ENCODE data around the gene MOGAT1.

MOGAT1 gene, protein sequence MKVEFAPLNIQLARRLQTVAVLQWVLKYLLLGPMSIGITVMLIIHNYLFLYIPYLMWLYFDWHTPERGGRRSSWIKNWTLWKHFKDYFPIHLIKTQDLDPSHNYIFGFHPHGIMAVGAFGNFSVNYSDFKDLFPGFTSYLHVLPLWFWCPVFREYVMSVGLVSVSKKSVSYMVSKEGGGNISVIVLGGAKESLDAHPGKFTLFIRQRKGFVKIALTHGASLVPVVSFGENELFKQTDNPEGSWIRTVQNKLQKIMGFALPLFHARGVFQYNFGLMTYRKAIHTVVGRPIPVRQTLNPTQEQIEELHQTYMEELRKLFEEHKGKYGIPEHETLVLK

GRCh38 chr2:222671259-222672067, at the start of gene MOGAT1:
MOGAT1 (plus strand) TSS chr2:222671658; CDS start chr2:222671786, 128 bp downstream.
- Mint-ChIP-seq H3K4me1 (ENCODE audit: low read depth) (peaks cover 5% of the 10 kb centered on the region), H3K9me3 (no peaks in the 10 kb centered on the region), H3K4me3 (peak within 1 kb of the TSS; percentile 67), H3K27me3 (ENCODE audit: low read depth) (peaks cover 71% of the 10 kb centered on the region), H3K36me3 (ENCODE audit: low read depth) (no peaks in the 10 kb centered on the region), H3K27ac (no peak within 1 kb of the TSS)
- no peak for DNase-seq (ENCODE audit: low spot score)

DNA sequence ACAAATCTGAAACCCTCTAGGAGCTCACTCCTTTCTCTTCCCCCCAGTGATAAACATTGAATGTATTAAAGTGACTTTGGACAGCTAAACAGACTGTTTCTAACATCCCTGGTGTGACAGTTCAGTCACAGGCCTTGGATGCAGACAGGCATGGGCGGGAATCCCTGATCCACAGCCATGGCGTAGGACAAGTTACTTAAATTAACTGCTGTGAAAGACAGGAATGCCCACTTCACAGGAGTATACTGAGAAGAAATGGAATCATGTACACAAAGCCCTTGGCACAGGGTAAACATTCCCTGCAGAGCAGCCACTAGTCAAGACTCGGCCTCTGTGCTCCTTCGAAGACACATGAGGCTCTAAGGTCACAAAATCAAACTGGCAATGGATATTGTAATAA, 49.6 kb upstream of the MOGAT1 start:
- H3K4me3 Mint-ChIP-seq = no peak overlapping the region
- H3K36me3 Mint-ChIP-seq (ENCODE audit: low read depth) = peaks cover 29% of the 10 kb centered on the region
- no peaks in the 10 kb centered on the region for H3K4me1 Mint-ChIP-seq (ENCODE audit: low read depth)
- no peak for DNase-seq (ENCODE audit: low spot score)
- no peaks in the 10 kb centered on the region for H3K9me3 Mint-ChIP-seq
- H3K27ac Mint-ChIP-seq = no peak overlapping the region
- no peaks in the 10 kb centered on the region for H3K27me3 Mint-ChIP-seq (ENCODE audit: low read depth)

GRCh38 chr2:222622910-222623309, 48.5 kb upstream of the MOGAT1 start:
- H3K4me3 Mint-ChIP-seq = no peak overlapping the region
- no peaks in the 10 kb centered on the region for H3K9me3 Mint-ChIP-seq
- no peak overlapping the region for H3K27ac Mint-ChIP-seq
- H3K36me3 Mint-ChIP-seq (ENCODE audit: low read depth) = peaks cover 37% of the 10 kb centered on the region
- no peaks in the 10 kb centered on the region for H3K27me3 Mint-ChIP-seq (ENCODE audit: low read depth)
- no peaks in the 10 kb centered on the region for H3K4me1 Mint-ChIP-seq (ENCODE audit: low read depth)
- no peak for DNase-seq (ENCODE audit: low spot score)

DNA sequence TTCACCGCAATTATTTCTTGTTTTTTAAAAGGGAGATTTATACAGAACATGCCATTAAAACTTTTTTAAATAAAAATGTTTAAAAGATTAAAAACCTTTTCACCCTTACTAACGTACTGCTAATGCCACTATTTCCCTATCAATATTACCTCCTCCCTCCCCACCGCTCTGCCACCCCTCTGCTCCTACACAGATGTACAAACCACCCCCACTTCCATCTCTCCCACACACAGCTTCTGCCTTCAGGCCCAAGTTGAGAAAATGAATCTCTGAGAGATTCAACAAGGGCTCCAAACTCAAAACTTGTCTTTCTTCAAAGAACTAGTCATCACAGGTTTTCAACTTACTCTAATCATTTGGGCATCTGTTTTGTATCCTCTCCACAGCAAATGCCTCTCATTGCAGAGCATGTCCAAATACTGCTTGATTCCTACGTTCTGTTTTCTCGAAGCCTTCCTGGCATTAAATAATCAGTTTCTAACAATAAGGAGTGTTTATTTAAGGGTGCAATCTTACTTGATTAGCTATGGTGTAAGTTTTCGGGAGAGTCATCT, 47.6 kb upstream of the MOGAT1 start:
- no peak for DNase-seq (ENCODE audit: low spot score)
- H3K27ac Mint-ChIP-seq = no peak overlapping the region
- H3K9me3 Mint-ChIP-seq = no peaks in the 10 kb centered on the region
- H3K27me3 Mint-ChIP-seq (ENCODE audit: low read depth) = no peaks in the 10 kb centered on the region
- no peaks in the 10 kb centered on the region for H3K4me1 Mint-ChIP-seq (ENCODE audit: low read depth)
- peaks cover 37% of the 10 kb centered on the region for H3K36me3 Mint-ChIP-seq (ENCODE audit: low read depth)
- H3K4me3 Mint-ChIP-seq = no peak overlapping the region

DNA sequence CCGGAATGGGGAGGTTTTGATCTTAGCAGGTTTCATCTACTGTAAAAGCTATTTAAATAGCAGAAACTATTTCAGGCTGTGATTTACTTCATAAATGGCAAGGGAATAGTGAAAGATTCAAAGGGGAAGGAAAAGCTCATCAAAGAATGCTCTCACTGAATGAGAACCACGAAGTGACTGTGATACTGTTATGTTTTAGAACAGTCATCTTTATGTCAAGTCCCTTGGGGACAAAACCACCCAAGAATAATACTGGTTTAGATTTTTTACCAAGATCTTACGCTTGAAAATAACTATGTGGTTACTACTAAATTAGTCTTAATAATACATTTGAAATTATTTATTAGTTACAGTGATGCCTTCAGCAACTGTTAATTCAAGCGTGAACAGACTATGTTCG, 43.7 kb upstream of the MOGAT1 start:
- no peak overlapping the region for H3K27ac Mint-ChIP-seq
- H3K36me3 Mint-ChIP-seq (ENCODE audit: low read depth) = peaks cover 38% of the 10 kb centered on the region
- H3K4me3 Mint-ChIP-seq = no peak overlapping the region
- no peak for DNase-seq (ENCODE audit: low spot score)
- H3K9me3 Mint-ChIP-seq = no peaks in the 10 kb centered on the region
- no peaks in the 10 kb centered on the region for H3K4me1 Mint-ChIP-seq (ENCODE audit: low read depth)
- no peaks in the 10 kb centered on the region for H3K27me3 Mint-ChIP-seq (ENCODE audit: low read depth)

GRCh38 chr2:222635295-222635694, 36.2 kb upstream of the MOGAT1 start:
- peaks cover 48% of the 10 kb centered on the region for H3K36me3 Mint-ChIP-seq (ENCODE audit: low read depth)

GRCh38 chr2:222637067-222637466, 34.4 kb upstream of the MOGAT1 start:
- Mint-ChIP-seq H3K9me3 (no peaks in the 10 kb centered on the region), H3K36me3 (ENCODE audit: low read depth) (peaks cover 48% of the 10 kb centered on the region), H3K27me3 (ENCODE audit: low read depth) (no peaks in the 10 kb centered on the region), H3K4me3 (no peak overlapping the region), H3K4me1 (ENCODE audit: low read depth) (peaks cover 8% of the 10 kb centered on the region), H3K27ac (no peak overlapping the region)
- no peak for DNase-seq (ENCODE audit: low spot score)

More at GRCh38 chr2:222635295-222635694, 36.2 kb upstream of the MOGAT1 start:
- H3K27ac Mint-ChIP-seq = no peak overlapping the region
- H3K4me3 Mint-ChIP-seq = no peak overlapping the region
- no peaks in the 10 kb centered on the region for H3K9me3 Mint-ChIP-seq
- peaks cover 5% of the 10 kb centered on the region for H3K4me1 Mint-ChIP-seq (ENCODE audit: low read depth)
- H3K27me3 Mint-ChIP-seq (ENCODE audit: low read depth) = no peaks in the 10 kb centered on the region
- no peak for DNase-seq (ENCODE audit: low spot score)

DNA sequence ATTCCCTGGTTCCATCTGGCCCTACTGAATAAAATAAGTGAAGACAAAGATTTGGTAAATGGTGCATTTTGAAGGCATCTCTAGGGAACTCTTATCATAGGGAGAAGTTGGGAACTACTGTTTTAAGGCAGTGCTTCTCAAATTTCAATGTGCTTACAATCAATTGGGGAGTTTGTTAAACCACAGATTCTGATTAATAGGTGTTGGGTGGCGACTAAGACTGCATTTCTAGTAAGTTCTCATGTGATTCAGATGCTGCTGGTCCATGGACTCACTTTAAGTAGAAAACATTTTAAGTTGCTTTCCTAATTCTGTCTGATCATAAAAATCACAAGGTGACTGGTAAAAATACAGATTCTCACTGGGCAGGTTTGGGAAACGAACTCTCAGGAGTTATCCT, 30.1 kb upstream of the MOGAT1 start:
- H3K4me3 Mint-ChIP-seq = no peak overlapping the region
- no peaks in the 10 kb centered on the region for H3K9me3 Mint-ChIP-seq
- H3K4me1 Mint-ChIP-seq (ENCODE audit: low read depth) = peaks cover 13% of the 10 kb centered on the region
- peaks cover 49% of the 10 kb centered on the region for H3K36me3 Mint-ChIP-seq (ENCODE audit: low read depth)
- DNase-seq (ENCODE audit: low spot score) = no peak
- H3K27ac Mint-ChIP-seq = no peak overlapping the region
- no peaks in the 10 kb centered on the region for H3K27me3 Mint-ChIP-seq (ENCODE audit: low read depth)

GRCh38 chr2:222643134-222643533, 28.3 kb upstream of the MOGAT1 start:
- Mint-ChIP-seq H3K9me3 (no peaks in the 10 kb centered on the region), H3K4me1 (ENCODE audit: low read depth) (peaks cover 13% of the 10 kb centered on the region), H3K27me3 (ENCODE audit: low read depth) (no peaks in the 10 kb centered on the region), H3K4me3 (no peak overlapping the region), H3K36me3 (ENCODE audit: low read depth) (peaks cover 42% of the 10 kb centered on the region), H3K27ac (no peak overlapping the region)
- no peak for DNase-seq (ENCODE audit: low spot score)

DNA sequence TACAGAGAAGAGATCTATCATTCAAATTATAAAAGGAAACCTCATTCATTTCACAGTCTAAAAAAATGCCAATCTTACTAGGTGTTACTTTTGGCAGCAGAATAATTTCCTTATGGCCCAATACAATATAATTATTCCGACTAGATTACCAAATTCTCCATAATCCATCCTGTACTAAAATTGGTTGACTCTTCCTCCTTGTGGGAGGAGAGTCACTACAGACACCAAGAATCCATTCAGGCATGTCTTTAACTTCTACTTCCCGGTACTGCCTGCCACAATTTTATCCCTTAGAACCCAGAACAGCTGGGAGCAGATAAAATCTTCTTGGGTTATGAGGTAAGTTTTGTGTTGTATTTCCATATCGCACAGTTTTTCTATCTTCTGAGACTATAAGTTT, 25.4 kb upstream of the MOGAT1 start:
- H3K27ac Mint-ChIP-seq = no peak overlapping the region
- no peak overlapping the region for H3K4me3 Mint-ChIP-seq
- peaks cover 46% of the 10 kb centered on the region for H3K36me3 Mint-ChIP-seq (ENCODE audit: low read depth)
- no peak for DNase-seq (ENCODE audit: low spot score)
- H3K27me3 Mint-ChIP-seq (ENCODE audit: low read depth) = no peaks in the 10 kb centered on the region
- no peaks in the 10 kb centered on the region for H3K9me3 Mint-ChIP-seq
- H3K4me1 Mint-ChIP-seq (ENCODE audit: low read depth) = peaks cover 19% of the 10 kb centered on the region

GRCh38 chr2:222649801-222650200, 21.7 kb upstream of the MOGAT1 start:
- Mint-ChIP-seq H3K27ac (no peak overlapping the region), H3K36me3 (ENCODE audit: low read depth) (peaks cover 35% of the 10 kb centered on the region), H3K9me3 (no peaks in the 10 kb centered on the region), H3K4me1 (ENCODE audit: low read depth) (peaks cover 36% of the 10 kb centered on the region), H3K27me3 (ENCODE audit: low read depth) (no peaks in the 10 kb centered on the region), H3K4me3 (no peak overlapping the region)
- no peak for DNase-seq (ENCODE audit: low spot score)

DNA sequence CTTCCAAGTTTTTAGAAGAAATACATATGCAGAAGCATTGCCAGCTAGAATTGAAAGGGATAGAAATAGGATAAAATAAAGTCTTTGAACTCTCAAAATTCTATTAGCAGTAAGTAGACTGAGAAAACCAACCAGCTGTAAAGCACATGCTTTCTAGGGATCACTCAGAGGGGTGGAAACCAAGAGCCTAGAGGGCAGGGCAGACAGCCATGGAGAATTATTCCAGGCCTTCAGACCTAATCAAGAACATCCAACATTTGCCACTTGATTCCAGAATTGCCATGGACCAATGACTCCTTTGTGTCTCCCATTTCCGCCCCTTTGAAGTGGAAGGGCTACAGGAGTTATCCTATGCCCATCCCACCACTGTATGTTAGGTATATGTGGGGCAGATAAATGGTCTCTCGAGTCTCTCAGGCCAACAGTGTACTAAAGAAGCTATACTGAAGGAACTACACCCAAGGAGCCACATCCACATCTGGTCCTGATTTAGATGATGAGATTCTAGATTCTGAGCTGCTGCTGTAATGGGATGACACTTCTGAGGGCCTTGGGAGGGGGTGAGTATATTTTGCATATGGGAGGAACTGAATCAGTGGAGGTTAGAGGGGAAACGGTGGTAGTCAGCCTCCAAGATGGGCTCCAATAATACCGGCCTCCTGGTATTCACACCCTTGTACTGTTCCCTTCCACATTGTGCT, 19.6 kb upstream of the MOGAT1 start:
- no peaks in the 10 kb centered on the region for H3K9me3 Mint-ChIP-seq
- peaks cover 29% of the 10 kb centered on the region for H3K36me3 Mint-ChIP-seq (ENCODE audit: low read depth)
- no peak overlapping the region for H3K27ac Mint-ChIP-seq
- no peak overlapping the region for H3K4me3 Mint-ChIP-seq
- H3K4me1 Mint-ChIP-seq (ENCODE audit: low read depth) = peaks cover 35% of the 10 kb centered on the region
- no peak for DNase-seq (ENCODE audit: low spot score)
- H3K27me3 Mint-ChIP-seq (ENCODE audit: low read depth) = no peaks in the 10 kb centered on the region

DNA sequence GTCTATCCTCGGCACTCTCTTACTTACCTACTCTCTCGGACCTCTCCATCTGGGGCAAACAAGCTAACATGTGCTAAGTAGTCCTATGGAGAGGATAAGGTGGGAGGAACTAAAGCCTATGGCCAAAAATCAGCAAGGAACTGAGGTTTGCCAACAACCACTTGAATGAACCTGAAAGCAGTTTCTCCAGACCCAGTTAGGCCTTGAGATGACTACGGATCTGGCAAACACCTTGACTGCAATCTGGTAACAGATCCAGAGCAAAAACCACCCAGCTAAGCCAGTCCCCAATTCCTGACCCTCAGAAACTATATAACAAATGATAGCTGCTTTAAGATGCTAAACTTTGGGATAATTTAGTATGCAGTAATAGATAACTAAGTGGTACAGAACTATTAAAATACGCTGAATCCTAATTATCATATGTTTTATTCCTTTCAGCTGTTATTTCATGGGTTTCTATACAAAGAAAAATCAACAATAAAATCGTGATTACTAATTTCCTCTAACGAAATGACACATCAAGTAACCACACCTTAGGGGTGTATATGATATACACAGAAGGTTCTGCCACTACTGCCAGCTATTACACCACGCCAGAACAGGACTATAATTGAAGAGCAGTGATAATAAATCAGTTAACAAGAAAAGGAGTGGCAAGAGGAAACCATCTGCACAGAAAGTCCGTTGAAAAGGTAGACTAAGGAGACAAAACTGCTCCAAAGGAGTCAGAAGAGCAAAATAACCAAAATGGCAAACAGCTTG, 18.8 kb upstream of the MOGAT1 start:
- Mint-ChIP-seq H3K36me3 (ENCODE audit: low read depth) (peaks cover 26% of the 10 kb centered on the region), H3K27me3 (ENCODE audit: low read depth) (no peaks in the 10 kb centered on the region), H3K4me1 (ENCODE audit: low read depth) (peaks cover 38% of the 10 kb centered on the region), H3K4me3 (peak overlapping the region; percentile 79), H3K9me3 (no peaks in the 10 kb centered on the region), H3K27ac (peak overlapping the region; percentile 92)
- DNase-seq (ENCODE audit: low spot score) = no peak

Data from T-helper 2 cell treated with Interferon-gamma antibody and Interleukin-4, amounts not matched to agents 5 μg/mL and 100 μg/mL, for 36 hours (primary cell).